Neural cell (in vitro differentiated cells): ENCODE data around the gene PCDH9. TPM values are rescaled to one million over a fixed set of nuclear protein-coding genes. Genes with fewer than 3 reads are reported as not detected.

ENCODE experiments used
- H2AFZ ChIP-seq: fragments of 200-600, 300-800 bp; sonication (generic), shearing (Covaris generic); 2 replicates; pipeline ENCODE4 v1.6.0; 2014; ENCODE audit warnings: low read depth, mild to moderate bottlenecking, antibody characterized with exemption, low read length, moderate library complexity
- H3F3A ChIP-seq: fragments of 200-600 bp; shearing (Covaris generic); 2 replicates; pipeline ENCODE4 v1.6.1; 2016; ENCODE audit warnings: mild to moderate bottlenecking, moderate library complexity, mixed read lengths, antibody characterized with exemption, low read length; ENCODE audit not compliant: insufficient read depth, poor library complexity, severe bottlenecking
- H3K27ac ChIP-seq: fragments of 200-600, 300-800 bp; sonication (generic), shearing (Covaris generic); 2 replicates; pipeline ENCODE4 v1.5.1; 2014; ENCODE audit warnings: mild to moderate bottlenecking, low read length, moderate library complexity
- H3K27me3 ChIP-seq: fragments of 300-800, 200-600 bp; sonication (generic), shearing (Covaris generic); 2 replicates; pipeline ENCODE4 v1.6.0; 2014; ENCODE audit warnings: mild to moderate bottlenecking, low read depth, low read length, moderate library complexity; ENCODE audit not compliant: insufficient read depth
- H3K36me3 ChIP-seq: fragments of 300-800, 200-600 bp; sonication (generic), shearing (Covaris generic); 2 replicates; pipeline ENCODE4 v1.5.1; 2014; ENCODE audit warnings: mild to moderate bottlenecking, antibody characterized with exemption, low read length, moderate library complexity; ENCODE audit not compliant: insufficient read depth
- H3K4me2 ChIP-seq: fragments of 300-800, 200-600 bp; sonication (generic), shearing (Covaris generic); 2 replicates; pipeline ENCODE4 v1.6.0; 2014; ENCODE audit warnings: mild to moderate bottlenecking, low read length
- H3K4me3 ChIP-seq: fragments of 300-800, 200-600 bp; sonication (generic), shearing (Covaris generic); 2 replicates; pipeline ENCODE4 v1.5.1; 2014; ENCODE audit warnings: mild to moderate bottlenecking, low read length, moderate library complexity
- H3K79me2 ChIP-seq: fragments of 200-600 bp; shearing (Covaris generic); replicated peaks from 2 replicates; pipeline ENCODE4 v1.6.0; 2014; ENCODE audit warnings: mild to moderate bottlenecking, low read length, moderate library complexity; ENCODE audit not compliant: insufficient read depth
- H3K9ac ChIP-seq: fragments of 300-800, 200-600 bp; sonication (generic), shearing (Covaris generic); 2 replicates; pipeline ENCODE4 v1.6.1; 2016; ENCODE audit warnings: mild to moderate bottlenecking, low read length, mixed read lengths
- H3K9me2 ChIP-seq: fragments of 200-600 bp; shearing (Covaris generic); 2 replicates; pipeline ENCODE4 v1.6.1; 2016; ENCODE audit warnings: mild to moderate bottlenecking, low read length, mixed read lengths; ENCODE audit not compliant: insufficient read depth
- H3K9me3 ChIP-seq: fragments of 200-600, 300-800 bp; sonication (generic), shearing (Covaris generic); 2 replicates; pipeline ENCODE4 v1.6.1; 2016; ENCODE audit warnings: mild to moderate bottlenecking, mixed run types, low read length, moderate library complexity, mixed read lengths
- H4K20me1 ChIP-seq: fragments of 200-600 bp; shearing (Covaris generic); 2 replicates; pipeline ENCODE4 v1.6.1; 2016; ENCODE audit warnings: mild to moderate bottlenecking, mixed run types; ENCODE audit not compliant: insufficient read depth
- EP300 ChIP-seq: fragments of 450-650 bp; conservative IDR thresholded peaks from 2 replicates; pipeline ENCODE4 v1.6.1; 2014; ENCODE audit warnings: antibody characterized with exemption, mild to moderate bottlenecking, moderate library complexity; ENCODE audit not compliant: poor library complexity, severe bottlenecking
- EZH2 ChIP-seq: fragments of 200-600, 300-800 bp; shearing (Covaris generic), sonication (generic); IDR thresholded peaks from 2 replicates; pipeline ENCODE4 v1.6.1; 2014; ENCODE audit warnings: antibody characterized with exemption, low read length, borderline replicate concordance, mild to moderate bottlenecking; ENCODE audit not compliant: insufficient read depth, poor library complexity, severe bottlenecking
- MXI1 ChIP-seq: fragments of 450-650 bp; conservative IDR thresholded peaks from 2 replicates; pipeline ENCODE4 v1.6.1; 2014; ENCODE audit warnings: antibody characterized with exemption, mild to moderate bottlenecking; ENCODE audit not compliant: poor library complexity, severe bottlenecking
- POLR2AphosphoS5 ChIP-seq: IDR thresholded peaks from 2 replicates; pipeline ENCODE4 v1.6.1; 2012
- RAD21 ChIP-seq: fragments of 450-650 bp; conservative IDR thresholded peaks from 2 replicates; pipeline ENCODE4 v1.6.1; 2014; ENCODE audit warnings: antibody characterized with exemption, mild to moderate bottlenecking, moderate library complexity
- SMC3 ChIP-seq: fragments of 450-650 bp; conservative IDR thresholded peaks from 2 replicates; pipeline ENCODE4 v1.6.1; 2014; ENCODE audit warnings: antibody characterized with exemption, mild to moderate bottlenecking, moderate library complexity; ENCODE audit not compliant: poor library complexity
- TAF1 ChIP-seq: IDR thresholded peaks from 2 replicates; pipeline ENCODE4 v1.6.1; 2012; ENCODE audit warnings: low read depth
- polyA plus RNA-seq: library from polyadenylated mRNA; depleted of rRNA; stranded (reverse); fragments of >200 nt; gene quantifications from 2 replicates; pipeline ENCODE4 v1.2.3, GENCODE V29; 2014
- TF ChIP-seq, protein P1 (sequence below): fragments of 450-650 bp; IDR thresholded peaks from 2 replicates; pipeline ENCODE4 v1.5.1; 2014; ENCODE audit warnings: antibody characterized with exemption, mild to moderate bottlenecking, moderate library complexity; ENCODE audit not compliant: poor library complexity, severe bottlenecking
- TF ChIP-seq, protein P2 (sequence below): IDR thresholded peaks from 2 replicates; pipeline ENCODE4 v1.6.1; 2012; ENCODE audit warnings: borderline replicate concordance

PCDH9 gene
- polyA plus RNA-seq, 1 donor from 2014 or later = 4.6 TPM

DNA sequence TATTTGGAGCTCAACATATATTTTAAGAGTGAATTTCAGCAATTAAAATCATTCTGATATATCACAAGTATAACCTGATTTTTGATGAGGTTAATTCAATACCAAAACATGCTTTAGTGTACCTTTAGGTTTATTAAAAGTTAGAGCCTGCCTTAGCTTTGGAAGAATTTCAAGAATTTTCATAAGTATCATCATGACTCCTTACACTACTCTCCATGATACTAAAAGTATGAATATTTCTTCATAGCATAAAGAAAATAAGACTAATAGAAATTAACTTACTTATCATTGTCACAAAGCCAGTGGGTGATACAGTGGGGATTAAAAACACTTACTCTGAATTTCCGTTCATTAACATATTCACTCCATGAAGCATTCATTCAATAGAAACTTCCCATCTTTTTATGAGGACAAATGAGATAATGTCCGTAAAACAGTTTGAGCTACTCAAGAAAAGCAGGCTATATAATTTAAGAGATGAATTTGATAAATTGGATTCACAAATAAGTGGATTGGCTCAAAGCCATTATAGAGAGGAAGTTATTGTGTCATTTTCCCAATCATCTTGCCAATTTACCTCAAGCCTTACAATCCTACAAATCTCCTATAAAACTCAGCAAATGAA lies 214.0 kb downstream of the PCDH9 start:
- Histone ChIP-seq H3K4me3 (no peak overlapping the region), H2AFZ (no peak overlapping the region), H3K27ac (no peak overlapping the region), H3K36me3 (no peaks in the 10 kb centered on the region), H3K4me2 (no peak overlapping the region), H3K9me2 (no peaks in the 10 kb centered on the region), H3K27me3 (no peaks in the 10 kb centered on the region), H3K9ac (no peak overlapping the region), H3F3A (no peaks in the 10 kb centered on the region), H3K9me3 (no peaks in the 10 kb centered on the region), H3K79me2 (no peaks in the 10 kb centered on the region), H4K20me1 (no peaks in the 10 kb centered on the region)
- TF ChIP-seq RAD21 = no peak
- no peak for TF ChIP-seq EP300
- no peak for TF ChIP-seq POLR2AphosphoS5
- no peak for TF ChIP-seq MXI1
- TF ChIP-seq TAF1 = no peak
- TF ChIP-seq EZH2 = no peak
- TF ChIP-seq, protein P1, sequence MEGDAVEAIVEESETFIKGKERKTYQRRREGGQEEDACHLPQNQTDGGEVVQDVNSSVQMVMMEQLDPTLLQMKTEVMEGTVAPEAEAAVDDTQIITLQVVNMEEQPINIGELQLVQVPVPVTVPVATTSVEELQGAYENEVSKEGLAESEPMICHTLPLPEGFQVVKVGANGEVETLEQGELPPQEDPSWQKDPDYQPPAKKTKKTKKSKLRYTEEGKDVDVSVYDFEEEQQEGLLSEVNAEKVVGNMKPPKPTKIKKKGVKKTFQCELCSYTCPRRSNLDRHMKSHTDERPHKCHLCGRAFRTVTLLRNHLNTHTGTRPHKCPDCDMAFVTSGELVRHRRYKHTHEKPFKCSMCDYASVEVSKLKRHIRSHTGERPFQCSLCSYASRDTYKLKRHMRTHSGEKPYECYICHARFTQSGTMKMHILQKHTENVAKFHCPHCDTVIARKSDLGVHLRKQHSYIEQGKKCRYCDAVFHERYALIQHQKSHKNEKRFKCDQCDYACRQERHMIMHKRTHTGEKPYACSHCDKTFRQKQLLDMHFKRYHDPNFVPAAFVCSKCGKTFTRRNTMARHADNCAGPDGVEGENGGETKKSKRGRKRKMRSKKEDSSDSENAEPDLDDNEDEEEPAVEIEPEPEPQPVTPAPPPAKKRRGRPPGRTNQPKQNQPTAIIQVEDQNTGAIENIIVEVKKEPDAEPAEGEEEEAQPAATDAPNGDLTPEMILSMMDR = no peak
- TF ChIP-seq, protein P2, sequence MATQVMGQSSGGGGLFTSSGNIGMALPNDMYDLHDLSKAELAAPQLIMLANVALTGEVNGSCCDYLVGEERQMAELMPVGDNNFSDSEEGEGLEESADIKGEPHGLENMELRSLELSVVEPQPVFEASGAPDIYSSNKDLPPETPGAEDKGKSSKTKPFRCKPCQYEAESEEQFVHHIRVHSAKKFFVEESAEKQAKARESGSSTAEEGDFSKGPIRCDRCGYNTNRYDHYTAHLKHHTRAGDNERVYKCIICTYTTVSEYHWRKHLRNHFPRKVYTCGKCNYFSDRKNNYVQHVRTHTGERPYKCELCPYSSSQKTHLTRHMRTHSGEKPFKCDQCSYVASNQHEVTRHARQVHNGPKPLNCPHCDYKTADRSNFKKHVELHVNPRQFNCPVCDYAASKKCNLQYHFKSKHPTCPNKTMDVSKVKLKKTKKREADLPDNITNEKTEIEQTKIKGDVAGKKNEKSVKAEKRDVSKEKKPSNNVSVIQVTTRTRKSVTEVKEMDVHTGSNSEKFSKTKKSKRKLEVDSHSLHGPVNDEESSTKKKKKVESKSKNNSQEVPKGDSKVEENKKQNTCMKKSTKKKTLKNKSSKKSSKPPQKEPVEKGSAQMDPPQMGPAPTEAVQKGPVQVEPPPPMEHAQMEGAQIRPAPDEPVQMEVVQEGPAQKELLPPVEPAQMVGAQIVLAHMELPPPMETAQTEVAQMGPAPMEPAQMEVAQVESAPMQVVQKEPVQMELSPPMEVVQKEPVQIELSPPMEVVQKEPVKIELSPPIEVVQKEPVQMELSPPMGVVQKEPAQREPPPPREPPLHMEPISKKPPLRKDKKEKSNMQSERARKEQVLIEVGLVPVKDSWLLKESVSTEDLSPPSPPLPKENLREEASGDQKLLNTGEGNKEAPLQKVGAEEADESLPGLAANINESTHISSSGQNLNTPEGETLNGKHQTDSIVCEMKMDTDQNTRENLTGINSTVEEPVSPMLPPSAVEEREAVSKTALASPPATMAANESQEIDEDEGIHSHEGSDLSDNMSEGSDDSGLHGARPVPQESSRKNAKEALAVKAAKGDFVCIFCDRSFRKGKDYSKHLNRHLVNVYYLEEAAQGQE = no peak
- no peak for TF ChIP-seq SMC3

GRCh38 chr13:67014399-67014798 lies 215.7 kb downstream of the PCDH9 start:
- H3F3A ChIP-seq = no peaks in the 10 kb centered on the region
- H3K9me2 ChIP-seq = no peaks in the 10 kb centered on the region
- H3K27me3 ChIP-seq = no peaks in the 10 kb centered on the region
- no peak overlapping the region for H3K4me2 ChIP-seq
- TF ChIP-seq, protein P2 = no peak
- no peak for TF ChIP-seq EP300
- no peak for TF ChIP-seq POLR2AphosphoS5
- no peak for TF ChIP-seq EZH2
- TF ChIP-seq RAD21 = no peak
- TF ChIP-seq SMC3 = no peak
- TF ChIP-seq MXI1 = no peak
- no peak for TF ChIP-seq TAF1
- TF ChIP-seq, protein P1 = no peak
- no peak overlapping the region for H2AFZ ChIP-seq
- H3K36me3 ChIP-seq = no peaks in the 10 kb centered on the region
- H3K79me2 ChIP-seq = no peaks in the 10 kb centered on the region
- H3K9ac ChIP-seq = no peak overlapping the region
- H3K4me3 ChIP-seq = no peak overlapping the region
- H3K27ac ChIP-seq = no peak overlapping the region
- H3K9me3 ChIP-seq = no peaks in the 10 kb centered on the region
- no peaks in the 10 kb centered on the region for H4K20me1 ChIP-seq
